Left hindlimb (tissue), 1 donor: ENCODE data around the gene THAP4.

ENCODE experiments used
- DNase-seq: peaks from one replicate; pipeline ENCODE4 v3.0.0-alpha.2; 2018

Gene THAP4

DNA sequence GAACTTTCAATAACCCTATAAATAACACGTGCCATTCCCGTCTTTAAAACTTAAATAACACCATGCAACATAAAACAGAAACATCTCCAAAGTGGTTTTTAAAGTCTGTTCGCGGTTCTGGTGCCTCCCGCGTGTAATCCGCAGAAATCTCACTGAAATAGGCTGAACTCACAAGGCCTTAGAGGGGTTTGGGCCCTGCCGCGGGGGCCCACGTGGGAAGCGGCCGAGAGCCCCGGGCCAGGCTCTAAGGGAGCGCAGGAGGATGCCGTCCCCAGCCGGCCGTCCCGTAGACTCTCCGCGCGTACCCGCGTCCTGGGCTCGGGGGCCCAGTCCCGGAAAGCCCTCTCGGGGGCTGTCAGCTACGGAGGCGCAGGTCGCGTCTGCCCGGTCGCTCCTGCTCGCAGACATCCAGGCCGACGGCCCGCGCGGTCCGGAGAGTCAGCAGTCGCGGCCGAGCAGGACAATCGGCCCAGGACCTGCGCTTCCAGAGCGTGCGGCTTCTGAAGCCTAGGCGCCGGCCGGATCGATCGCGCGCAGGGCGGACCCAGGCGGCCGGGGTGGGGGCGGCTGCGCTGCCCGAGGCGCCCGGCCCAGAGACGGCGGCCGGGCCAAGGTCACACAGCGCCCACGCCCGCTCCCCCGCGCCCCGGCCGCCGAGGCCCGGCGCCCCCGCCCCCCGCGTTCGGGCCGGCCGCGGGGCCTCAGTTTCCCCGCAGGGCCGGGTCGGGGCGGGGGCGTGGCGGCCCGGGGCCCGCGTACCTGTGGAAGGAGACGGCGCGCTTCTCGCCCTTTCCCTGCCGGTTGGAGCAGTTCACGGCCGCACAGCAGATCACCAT lies 558 bp downstream of the THAP4 start:
- peak; percentile 52 for DNase-seq

DNA sequence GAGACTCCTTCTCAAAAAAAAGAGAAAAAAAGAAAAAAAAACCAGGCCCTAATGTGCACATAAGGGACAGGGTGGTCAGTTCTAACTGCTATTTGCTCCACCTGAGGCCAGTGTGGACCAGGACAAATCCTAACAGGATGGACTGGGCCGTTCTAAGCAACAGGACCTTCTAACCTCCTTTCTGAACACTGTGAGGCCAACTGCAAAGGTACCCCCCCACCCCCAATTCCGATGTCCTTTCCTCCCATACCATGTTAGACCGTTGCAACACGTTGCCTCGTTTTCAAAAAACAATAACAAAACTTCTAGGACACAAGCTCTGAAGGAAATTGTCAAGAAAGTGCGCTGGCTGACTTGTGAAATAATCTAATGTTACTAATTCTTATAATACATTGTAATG lies 1.2 kb downstream of the THAP4 start:
- no peak for DNase-seq

DNA sequence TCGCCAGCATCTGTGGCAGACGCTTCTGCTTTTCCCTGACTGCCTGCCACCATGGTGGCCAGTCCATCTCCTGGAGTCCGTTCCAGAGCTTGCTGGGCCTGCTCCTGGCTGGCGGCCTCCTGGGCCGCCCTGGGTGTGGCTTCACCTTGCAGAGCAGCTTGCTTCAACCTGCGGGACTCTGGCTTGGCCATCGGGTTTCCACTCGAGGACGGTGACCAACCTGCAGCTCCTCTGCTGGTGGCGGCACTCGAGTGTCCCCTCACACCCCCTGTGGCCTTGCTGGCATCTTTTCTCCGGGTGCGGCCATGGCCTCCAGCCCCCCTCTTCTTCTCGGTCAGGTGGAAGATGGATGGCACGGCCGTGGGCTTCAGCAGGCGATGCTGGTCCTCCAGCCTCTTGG lies 3.4 kb downstream of the THAP4 start:
- no peak for DNase-seq

DNA sequence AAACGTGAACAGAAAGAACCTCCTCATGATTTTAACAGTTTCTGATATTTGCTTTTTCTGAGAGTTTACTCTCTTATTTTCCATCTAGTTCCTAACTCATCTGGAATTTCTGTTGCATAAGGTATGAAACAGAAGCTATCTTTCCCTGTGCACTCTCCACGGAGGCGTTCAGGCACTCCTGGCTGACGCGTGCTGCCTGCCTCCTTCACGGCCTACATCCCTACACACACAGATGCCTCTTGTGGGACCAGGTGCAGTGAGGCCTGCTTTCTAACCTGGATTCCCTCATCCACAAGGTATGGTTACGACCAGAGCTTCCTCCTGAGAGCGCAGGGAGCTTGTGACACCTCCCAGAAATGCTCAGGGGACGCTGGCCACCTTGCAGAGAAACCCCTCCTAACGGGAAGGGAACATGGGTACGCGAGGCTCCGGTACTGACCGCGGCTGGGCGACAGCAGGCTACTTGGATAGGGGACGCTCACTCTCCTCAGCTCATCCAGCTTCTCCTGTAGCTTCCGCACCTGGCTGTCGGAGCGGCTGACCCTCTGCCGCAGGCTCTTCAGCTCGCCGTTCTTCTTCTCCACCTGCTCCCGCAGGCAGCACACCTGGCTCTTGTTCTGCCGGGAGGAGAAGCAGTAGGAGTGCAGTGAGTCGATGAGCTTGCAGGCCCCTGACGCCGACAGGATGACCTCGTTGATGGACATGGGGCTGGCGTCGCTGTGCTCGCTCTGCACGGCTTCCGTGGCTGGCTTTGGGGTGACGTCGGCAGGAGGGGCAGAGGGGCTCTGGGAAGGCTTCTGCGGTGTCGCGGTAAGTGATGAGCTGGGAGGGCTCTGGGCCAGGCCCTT lies 4.3 kb downstream of the THAP4 start:
- DNase-seq, result no peak

DNA sequence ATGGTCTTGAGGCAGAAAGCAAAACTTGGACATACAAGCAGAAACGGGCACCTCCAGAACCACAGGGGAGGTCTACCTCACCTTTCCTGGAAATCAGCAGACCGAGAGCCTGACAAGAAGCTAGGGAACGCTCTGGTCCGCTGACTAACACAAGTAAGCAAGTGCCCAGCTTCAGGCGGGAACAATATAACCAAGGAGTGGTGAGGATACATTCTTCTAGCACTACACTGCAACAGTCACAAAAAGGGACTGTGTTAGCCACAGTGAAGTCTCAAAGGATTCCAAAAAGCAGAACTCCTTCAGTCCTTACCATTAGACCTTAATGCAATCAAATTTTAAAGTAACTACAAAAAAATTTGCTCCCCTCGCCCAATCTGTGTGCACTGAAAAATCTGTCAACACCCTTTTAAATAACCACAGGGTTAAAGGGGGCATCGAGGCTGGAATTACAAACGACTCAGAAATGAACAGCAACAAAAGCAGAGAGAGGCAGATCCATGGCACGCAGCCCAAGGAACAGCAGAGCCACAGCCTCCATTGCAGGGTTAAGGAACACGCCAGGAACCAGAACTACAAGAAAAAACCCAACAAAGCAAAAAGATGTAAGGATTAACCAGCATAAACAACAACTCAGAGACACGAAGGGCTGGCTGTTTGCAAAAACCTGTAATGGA lies 7.1 kb downstream of the THAP4 start:
- no peak for DNase-seq

DNA sequence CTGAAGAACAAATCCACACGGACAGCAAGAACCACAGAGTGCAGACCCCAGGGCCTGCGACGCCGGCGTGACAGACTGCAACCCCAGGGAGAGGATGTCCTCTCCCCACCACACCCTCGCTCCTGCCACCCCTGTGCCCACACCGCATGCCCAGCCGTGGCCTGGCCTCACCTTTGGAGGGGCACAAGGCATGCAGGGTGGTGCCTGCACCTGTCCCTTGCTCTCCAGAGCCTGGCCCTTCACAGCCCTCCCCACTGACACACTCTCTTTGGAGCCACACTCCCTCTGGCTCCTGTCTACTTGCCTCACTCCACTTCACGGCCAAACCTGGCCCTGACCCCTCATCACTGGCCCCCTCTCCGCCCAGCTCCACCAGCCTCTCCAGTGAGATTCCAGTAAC lies 9.3 kb downstream of the THAP4 start:
- DNase-seq, result no peak

DNA sequence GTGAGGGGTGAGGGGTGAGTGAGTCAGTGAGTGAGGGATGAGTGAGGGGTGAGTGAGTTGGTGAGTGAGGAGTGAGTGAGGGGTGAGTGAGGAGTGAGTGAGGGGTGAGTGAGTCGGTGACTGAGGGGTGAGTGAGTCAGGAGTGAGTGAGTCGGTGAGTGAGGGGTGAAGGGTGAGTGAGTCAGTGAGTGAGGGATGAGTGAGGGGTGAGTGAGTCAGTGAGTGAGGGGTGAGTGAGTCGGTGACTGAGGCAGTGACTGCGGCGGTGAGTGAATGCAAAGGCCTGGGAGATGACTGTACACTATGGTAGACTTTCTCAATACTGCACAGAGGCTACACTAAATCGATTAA lies 16.6 kb downstream of the THAP4 start:
- DNase-seq, result no peak

DNA sequence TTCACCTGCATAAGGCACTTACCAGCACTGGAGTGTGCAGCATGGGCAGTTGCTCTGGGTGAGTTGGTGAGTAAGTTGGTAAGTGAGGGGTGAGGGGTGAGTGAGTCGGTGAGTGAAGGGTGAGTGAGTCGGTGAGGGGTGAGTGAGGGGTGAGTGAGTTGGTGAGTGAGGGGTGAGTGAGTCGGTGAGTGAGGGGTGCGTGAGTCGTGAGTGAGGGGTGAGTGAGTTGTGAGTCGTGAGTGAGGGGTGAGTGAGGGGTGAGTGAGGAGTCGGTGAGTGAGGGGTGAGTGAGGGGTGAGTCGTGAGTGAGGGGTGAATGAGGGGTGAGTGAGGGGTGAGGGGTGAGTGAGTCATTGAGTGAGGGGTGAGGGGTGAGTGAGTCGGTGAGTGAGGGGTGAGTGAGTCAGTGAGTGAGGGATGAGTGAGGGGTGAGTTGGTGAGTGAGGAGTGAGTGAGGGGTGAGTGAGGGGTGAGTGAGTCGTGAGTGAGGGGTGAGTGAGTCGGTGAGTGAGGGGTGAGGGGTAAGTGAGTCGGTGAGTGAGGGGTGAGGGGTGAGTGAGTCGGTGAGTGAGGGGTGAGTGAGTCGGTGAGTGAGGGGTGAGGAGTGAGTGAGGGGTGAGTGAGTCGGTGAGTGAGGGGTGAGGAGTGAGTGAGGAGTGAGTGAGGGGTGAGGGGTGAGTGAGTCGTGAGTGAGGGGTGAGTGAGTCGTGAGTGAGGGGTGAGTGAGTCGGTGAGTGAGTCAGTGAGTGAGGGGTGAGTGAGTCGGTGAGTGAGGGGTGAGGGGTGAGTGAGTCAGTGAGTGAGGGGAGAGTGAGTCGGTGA lies 17.1 kb downstream of the THAP4 start:
- DNase-seq, result no peak

DNA sequence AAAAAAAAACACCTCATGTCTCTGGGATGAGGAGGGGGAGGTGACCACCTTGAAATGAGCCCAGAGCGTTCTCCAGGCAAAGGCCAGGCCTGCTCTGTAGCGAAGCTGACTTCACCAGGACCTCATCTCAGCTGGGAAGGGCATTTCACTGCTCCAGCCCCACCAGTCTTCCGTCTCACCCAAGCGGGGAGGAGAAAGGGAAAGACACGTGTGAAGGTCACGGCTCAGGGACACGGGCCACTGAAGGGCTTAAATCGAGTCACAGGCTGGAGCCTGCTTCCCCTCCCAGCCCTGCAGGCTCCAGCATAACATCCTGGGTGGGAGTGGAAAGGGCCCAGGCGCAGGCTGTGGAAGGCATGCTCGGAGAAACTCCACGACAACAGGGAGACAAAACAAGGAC lies 18.1 kb downstream of the THAP4 start:
- no peak for DNase-seq

DNA sequence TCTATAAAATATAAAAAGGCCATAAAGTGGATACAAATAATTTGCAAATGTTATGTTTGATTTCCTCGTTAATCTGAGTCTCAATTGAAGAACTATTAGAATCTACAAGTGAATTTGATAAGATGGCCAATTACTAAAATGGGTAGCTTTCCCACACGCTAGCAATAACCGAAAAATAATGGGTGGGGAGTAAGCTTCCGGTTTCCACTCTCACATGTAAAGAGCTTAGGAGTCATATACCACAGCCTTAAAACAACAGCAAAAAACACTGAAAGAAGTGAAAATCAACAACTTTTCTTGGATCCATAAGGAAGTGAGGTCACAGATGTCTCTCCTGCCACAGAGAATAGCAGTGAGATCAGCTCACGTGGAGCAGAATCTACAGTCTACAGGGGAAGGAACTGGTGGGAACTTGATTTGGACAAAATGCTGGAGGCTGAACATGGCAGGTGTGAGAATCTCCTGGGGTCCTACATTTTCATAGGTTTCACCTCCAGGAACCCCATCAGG lies 18.6 kb downstream of the THAP4 start:
- DNase-seq, result no peak

DNA sequence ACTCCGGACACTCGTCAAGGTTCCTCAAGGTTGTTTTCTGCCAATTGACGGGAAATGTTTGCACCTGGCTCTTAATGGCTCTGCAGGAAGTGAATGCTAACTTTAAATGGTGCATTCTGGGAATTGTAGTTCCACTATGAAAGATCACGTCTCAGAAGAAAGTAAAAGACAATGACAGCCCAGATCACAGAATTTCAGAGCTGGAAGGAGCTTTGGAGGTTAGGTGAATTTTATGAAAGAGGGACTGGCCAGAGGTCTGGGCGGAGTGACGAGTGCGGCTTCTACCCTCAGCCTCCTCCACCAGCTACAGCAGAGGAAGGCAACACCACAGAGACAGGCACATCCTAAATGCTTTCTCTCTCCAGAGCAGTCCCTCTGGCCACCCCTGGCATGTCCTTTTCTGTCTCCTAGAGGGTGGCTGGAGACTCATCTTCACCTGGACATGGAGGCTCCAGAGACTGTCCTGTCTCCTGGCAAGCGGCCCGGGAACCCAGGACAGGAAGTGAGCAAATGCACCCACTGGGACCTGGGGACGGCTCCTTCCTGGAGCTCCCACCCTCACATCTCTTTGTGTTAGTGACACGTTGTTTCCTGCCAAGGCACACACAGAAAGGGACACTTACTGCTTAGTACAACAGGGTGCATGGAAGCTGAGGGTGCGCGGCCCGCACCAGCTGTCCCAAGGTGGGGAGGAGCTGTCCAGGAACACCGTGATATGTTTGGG lies 19.4 kb downstream of the THAP4 start:
- DNase-seq, result no peak

DNA sequence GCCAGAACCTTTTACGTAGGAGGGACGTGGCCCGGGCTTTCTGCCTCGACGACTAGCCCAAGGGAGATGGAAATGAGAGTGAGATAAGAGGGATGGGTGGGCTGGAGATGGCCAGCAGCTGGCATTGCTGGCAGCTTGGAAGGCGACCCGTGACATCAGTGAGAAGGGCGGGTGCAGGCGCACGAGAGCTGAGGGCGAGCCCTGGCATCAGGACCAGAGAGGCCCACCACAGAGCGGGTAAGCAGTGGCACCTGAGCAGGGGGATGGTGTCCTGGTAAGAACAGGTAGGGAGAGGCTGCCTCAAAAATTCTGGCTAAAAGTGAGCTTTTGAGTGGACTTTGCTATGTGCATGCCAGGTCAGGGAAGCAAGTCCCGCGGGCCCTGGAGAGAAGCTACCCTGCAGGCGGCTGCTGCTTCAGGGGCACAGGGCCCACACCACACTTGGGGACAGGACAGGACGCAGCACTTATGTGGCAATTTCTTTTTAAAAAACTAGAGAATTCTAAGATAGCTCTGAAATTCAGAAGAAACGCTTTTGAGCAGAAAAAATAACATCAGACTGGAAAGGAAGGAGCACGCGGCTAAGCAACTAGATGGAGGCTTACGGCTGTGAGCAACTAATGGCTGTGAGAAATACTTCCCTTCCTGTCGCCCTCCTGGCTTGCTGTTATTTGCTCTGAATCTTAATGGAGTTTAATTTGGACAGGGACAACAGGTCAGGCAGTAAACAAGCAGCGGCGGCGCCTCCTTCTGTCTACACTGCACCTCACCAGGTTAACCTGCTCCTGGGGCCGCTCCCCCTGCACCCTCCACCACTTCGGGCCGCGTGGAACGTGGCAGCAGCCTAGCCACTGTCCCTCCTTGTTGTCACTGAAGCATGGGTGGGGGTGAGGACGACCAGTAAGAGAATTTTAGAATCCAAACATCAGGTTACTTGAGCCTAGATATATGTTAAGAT lies 20.5 kb downstream of the THAP4 start:
- no peak for DNase-seq

DNA sequence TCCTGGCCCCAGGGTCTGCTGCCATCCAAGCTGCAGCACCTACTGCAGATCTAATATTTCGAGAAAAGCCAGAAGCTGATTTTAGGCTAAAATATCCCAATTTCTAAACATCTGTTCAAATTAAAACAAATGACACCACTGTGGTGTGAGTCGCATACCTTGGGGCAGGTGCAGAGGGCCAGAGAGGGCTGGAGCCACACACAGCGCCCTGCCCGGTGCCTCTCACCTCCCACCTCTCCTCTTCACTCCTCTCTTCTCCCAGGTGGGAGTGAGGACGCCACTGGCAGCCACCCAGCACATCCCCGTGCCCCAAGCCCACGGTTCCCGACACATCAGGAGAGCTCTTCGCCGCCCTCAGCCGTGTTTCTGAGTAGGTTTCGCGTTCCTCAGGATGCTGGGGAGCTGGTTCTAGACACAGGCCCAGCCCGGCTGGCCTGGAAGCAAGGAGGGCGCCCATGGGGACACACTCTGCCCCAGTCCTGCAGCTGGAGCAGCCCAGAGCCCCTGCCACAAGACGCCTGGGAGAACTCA lies 21.4 kb downstream of the THAP4 start:
- DNase-seq, result no peak

DNA sequence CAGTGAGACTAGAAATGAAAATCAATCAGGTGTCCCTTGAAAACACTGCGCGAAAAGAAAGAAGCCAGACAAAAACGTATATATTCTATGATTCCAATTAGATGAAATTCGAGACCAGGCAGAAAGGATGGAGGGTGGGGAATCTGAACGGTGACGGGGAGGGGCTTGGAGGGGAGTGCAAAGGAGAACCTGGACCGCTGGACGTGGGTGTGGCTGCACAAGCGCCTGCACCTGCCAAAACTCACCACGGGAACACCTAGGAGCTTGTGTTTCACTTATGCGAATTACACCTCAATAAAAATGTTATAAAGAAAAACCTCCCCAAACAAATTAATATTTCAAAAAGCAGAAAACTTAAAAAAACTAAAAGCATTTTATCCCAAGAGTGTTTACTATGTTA lies 21.9 kb downstream of the THAP4 start:
- DNase-seq, result no peak

DNA sequence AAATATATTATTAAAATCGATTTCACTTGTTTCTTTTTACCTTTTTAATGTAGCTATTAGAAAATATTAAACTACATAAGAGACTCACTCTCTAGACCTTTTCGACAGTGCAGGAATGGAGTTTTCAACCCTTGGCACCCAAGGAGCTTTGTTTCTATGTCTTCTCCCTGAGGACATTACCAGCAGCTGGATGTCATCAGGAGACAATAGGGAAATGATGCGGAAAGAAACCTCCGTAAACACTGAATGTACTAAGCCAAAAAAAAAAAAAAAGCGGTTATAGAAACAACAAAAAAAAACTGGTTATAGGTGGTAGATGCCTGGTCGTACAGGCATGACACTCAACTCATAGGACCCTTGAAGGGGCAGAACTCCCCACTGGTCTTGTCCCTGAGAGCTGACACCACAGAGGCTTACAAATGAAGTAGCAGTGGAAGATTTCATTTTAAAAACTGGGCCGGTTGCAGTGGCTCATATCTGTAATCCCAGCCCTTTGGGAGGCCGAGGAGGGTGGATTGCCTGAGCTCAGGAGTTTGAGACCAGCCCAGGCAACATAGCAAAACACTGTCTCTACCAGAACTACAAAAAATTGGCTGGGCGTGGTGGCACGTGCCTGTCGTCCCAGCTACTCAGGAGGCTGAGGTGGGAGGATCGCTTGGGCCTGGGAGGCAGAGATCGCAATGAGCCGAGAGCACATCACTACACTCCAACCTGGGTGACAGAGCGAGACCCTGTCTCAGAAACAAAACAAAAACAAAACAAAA lies 23.8 kb downstream of the THAP4 start:
- DNase-seq, result no peak

DNA sequence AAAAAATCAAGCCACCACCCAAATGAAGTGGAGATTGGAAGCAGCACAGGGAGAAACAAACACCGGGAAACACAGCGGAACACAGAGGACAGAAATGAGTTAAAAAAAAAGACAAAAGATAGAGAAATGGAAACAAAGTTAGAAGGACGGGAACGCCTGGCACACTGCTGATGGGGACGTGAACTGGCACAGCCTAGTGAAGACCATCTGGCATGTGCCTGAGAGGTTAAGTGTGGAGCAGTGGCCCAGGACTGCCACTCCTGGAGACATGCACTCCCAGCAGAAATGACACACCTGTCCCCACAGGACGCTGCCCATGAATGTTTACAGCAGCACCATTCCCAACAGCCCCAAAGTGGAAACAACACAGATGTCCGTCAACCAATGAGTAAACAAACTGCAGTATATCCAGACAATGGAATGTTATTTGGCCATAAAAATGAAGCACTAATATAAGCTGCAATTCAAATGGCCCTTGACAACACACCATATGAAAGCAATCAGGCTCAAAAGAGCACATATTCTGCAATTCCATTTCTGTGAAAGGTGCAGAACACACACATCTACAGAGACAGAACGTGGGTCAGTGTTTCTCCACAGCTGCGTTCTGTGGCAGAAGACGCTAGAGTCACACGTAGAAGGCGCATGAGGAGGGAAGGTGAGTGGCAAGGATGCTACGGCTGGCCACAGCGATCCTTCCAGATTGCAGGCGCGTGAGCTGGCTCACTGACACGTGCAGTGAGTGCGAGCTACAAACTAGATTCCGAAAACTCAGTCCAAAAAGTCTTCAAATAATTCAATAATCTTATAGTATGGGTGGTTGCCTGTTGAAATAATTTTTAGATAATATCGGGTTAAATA lies 24.6 kb downstream of the THAP4 start:
- no peak for DNase-seq

DNA sequence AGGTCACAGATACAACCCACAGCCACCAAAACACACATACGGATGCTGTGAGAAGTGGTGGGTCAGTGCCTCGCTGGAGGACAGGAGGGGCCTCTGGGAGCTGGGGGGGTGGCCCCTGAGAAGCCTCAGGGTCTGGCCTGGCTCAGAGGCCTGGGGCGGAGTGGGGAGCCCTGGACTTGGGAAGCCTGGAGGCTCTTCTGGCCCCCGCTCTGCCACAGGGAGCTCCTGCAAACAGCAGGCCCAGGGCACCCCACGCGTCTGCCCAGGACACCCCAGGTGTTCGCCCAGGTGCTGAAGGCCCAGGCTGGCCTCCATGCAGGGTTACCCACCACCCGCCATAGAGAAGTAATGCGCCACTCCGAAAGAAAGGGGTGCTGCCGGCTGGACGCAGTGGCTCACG lies 25.9 kb downstream of the THAP4 start:
- DNase-seq, result no peak
